NCI-H510A treated with DMSO at 0.1 percent for 48 hours (cell line): Measurements from ENCODE around the gene CACNA1A.
"Not testable (repeated sequence)": the region's sequence is repeated elsewhere in the genome, so short reads cannot be mapped to it uniquely, and the experiment has no call there.

Source experiments
- DNase-seq: peaks from one replicate; lab custom pipeline; 2025; lab: John Stamatoyannopoulos, UW

CACNA1A gene

GRCh38 chr19:13202112-13202511 is 304.2 kb downstream of the CACNA1A start:
- not testable (repeated sequence) for DNase-seq

GRCh38 chr19:13198634-13199033 is 307.6 kb downstream of the CACNA1A start:
- DNase-seq = no peak

DNA sequence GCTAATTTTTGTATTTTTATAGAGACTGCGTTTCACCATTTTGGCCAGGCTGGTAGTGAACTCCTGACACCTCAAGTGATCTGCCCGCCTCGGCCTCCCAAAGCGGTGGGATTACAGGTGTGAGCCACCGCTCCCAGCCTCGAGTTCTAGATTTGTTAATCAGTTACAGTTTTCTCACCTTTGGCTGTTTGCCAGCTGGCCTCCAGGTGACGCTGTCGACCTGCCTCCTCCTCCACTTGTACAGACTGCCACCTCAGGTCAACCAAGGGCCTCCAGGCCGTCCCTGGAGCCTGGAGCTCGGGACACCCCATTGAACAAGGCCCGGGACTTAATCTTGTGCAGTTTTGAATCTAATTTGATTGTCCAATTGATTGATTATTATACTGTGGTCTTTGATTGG is 310.6 kb downstream of the CACNA1A start:
- peak; percentile 32 for DNase-seq

DNA sequence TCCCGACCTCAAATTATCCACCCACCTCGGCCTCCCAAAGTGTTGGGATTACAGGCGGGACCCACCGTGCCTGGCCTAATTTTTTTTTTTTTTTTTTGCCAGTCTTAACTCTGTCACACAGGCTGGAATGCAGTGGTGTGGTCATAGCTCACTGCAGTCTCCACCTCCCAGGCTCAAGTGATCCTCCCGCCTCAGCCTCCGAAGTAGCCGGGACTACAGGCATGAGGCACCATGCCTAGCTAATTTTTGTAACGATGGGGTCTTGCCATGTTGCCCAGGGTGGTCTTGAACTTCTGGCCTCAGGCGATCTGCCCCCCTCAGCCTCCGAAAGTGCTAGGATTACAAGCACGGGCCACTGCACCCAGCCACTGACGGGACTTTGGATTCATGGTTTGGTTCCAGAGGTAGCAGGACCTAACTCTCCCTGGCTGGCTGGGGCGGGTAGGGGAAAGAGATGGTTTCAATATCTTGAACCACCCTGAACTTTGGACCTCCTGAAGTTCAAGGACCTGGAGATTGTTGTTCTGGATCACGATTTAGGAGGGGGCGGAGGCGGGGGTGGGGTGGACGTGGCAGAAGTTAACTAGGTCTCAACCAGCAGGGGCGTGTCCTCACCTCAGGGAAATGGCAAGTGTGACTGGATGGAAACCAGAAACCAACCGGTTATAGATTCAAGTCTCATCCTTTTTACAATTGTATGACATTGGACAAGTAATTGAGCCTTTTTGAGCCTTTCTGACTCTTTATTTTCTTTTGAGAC is 315.3 kb downstream of the CACNA1A start:
- no peak for DNase-seq

- DNase-seq = no peak
These were observed 316.7 kb downstream of the CACNA1A start for GRCh38 chr19:13189600-13189999.

DNA sequence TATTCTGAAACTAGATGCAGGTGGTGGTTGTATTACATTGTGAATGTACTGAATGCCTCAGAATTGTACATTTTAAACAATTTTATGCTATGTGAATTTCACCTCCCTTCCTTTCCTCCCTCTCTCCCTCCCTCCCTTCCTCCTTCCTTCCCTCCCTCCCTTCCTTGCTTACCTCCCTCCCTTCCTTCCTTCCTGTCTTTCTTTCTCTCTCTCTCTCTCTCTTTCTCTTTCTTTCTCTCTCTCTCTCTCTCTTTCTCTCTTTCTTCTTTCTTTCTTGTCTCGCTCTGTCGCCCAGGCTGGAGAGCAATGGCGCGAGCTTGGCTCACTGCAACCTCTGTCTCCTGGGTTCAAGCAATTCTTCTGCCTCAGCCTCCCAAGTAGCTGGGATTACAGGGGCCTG is 318.9 kb downstream of the CACNA1A start:
- no peak for DNase-seq

DNA sequence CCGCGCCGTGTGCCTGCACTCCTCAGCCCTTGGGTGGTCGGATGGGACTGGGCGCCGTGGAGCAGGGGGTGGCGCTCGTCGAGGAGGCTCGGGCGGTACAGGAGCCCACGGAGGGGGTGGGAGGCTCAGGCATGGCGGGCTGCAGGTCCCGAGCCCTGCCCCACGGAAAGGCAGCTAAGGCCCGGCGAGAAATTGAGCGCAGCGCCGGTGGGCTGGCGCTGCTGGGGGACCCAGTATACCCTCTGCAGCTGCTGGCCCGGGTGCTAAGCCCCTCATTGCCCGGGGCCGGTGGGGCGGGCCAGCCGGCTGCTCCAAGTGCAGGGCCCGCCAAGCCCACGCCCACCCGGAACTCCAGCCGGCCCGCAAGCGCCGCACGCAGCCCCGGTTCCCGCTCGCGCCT is 319.6 kb downstream of the CACNA1A start:
- not testable (repeated sequence) for DNase-seq

DNA sequence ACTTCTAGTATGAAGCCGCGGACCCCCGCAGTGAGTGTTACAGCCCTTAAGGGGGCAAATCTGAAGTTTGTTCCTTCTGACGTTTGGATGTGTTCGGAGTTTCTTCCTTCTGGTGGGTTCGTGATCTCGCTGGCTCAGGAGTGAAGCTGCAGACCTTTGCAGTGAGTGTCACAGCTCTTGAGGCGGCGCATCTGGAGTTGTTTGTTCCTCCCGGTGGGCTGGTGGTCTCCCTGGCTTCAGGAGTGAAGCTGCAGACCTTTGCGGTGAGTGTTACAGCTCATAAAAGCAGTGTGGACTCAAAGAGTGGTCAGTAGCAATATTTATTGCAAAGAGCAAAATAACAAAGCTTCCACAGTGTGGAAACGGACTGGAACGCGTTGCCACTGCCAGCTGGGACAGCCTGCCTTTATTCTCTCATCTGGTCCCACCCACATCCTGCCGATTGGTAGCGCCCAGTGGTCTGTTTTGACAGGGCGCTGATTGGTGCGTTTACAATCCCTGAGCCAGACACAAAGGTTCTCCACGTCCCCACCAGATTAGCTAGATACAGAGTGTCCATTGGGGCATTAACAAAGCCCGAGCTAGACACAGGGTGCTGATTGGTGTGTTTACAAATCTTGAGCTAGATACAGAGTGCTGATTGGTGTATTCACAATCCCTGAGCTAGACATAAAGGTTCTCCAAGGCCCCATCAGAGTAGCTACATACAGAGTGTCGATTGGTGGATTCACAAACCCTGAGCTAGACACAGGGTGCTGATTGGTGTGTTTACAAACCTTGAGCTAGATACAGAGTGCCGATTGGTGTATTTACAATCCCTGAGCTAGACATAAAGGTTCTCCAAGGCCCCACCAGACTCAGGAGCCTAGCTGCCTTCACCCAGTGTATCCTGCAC is 320.3 kb downstream of the CACNA1A start:
- not testable (repeated sequence) for DNase-seq

GRCh38 chr19:13184926-13185325 is 321.4 kb downstream of the CACNA1A start:
- DNase-seq = not testable (repeated sequence)

- no peak for DNase-seq
These were observed 324.4 kb downstream of the CACNA1A start for GRCh38 chr19:13181747-13182388.

- DNase-seq = not testable (repeated sequence)
These were observed 328.0 kb downstream of the CACNA1A start for GRCh38 chr19:13178291-13178690.

GRCh38 chr19:13177584-13177983 is 328.7 kb downstream of the CACNA1A start:
- not testable (repeated sequence) for DNase-seq

GRCh38 chr19:13176345-13176744 is 329.9 kb downstream of the CACNA1A start:
- DNase-seq = no peak

DNA sequence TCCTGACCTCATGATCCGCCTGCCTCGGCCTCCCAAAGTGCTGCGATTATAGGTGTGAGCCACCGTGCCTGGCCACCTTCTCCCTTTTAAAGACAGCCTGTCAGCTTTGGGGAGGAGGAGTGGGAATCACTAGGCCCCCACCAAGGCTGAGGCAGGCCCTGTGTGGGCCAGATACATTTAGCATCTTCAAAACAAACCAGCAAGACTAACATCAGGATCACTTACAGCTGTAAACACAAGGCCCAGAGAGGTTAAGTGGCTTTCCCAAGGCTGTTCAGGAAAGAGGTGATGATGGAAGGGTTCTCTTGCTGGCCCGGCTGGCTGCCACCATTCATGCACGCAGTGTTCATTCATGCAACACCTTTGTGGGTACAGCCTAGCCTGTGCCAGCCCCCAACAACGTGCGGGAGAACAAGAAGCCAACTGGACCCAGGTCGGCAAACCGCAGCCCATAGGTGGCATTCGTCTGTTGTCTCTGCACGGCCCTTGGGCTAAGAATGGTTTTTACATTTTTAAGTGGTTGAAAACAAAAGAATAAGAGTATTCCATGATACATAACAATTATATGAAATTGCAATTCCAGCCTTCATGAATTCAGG is 333.0 kb downstream of the CACNA1A start:
- no peak for DNase-seq

DNA sequence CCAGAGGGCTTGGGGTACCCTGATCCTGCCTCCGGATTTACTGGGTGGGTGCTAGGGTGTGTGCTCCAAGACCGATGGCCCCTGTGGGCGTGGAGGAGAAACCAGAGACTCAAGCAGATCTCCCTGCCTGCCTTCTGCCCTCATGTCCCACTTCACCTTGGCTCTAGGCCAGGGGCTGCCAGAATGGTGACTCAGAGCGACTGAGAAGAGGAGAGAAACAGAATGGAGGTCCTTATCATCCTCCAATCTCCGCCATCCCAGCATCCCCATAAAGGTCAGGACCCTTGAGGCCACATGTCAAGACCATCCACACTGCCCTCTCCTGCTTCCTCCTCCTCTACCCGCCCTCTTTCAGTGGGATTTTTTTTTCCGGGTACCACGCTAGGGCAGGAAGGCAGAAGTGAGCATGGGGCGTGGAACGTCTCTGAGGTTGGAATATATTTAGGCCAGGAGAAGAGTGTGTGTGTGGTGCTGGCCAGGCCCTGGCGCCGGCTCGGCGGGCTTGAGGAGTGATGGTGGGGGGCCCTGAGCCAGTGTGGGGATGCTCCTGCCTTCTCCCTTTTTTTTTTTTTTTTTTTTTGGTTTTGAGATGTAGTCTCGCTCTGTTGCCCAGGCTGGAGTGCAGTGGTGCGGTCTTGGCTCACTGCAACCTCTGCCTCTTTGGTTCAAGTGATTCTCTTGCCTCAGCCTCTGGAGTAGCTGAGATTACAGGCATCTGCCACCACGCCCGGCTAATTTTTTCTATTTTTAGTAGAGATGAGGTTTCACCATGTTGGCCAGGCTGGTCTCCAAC is 333.7 kb downstream of the CACNA1A start:
- peak; percentile 20 for DNase-seq

- no peak for DNase-seq
These were observed 335.1 kb downstream of the CACNA1A start for GRCh38 chr19:13171146-13171545.

GRCh38 chr19:13169769-13170168 is 336.5 kb downstream of the CACNA1A start:
- DNase-seq = no peak

DNA sequence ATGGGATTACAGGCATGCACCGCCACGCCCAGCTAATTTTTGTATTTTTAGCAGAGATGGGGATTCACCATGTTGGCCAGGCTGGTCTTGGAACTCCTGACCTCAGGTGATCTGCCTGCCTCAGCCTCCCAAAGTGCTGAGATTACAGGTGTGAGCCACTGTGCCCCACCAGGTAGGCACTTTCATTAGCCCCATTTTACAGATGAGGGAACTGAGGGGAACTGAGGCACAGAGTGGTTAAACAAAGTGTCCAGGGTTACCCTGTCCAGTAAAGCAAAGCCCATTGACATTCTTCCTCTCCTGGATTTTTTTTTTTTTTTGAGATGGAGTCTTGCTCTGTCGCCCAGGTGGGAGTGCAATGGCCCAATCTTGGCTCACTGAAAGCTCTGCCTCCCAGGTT is 340.1 kb downstream of the CACNA1A start:
- not testable (repeated sequence) for DNase-seq

- no peak for DNase-seq
These were observed 340.9 kb downstream of the CACNA1A start for GRCh38 chr19:13165162-13165997.
